ENCODE data around the gene THSD1. TPM values are rescaled to one million over a fixed set of nuclear protein-coding genes. Genes with fewer than 3 reads are reported as not detected.
A peak's percentile ranks its signal among the peaks of the same experiment; 100 is the strongest.

The THSD1 gene
- total RNA-seq, 2 experiments from 2014 or later, result 0.12 to 0.22 TPM

DNA sequence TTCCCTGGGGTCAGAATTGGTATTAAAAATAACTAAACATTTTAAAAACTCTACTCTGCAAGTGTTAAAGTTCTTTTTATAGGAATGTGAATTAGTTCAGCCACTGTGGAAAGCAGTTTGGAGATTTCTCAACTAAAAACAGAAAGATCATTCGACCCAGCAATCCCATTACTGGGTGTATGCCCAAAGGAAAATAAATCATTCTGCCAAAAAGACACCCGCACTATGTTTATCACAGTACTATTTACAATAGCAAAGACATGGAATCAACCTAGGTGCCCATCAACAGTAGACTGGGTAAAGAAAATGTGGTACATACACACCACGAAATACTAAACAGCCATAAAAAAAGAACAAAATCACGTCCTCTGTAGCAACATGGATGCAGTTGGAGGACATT lies 657 bp upstream of the THSD1 start:
- POLR2A ChIA-PET, result no interaction called here
- H3K27me3 Mint-ChIP-seq, result peaks cover 22% of the 10 kb centered on the region
- peaks cover 14% of the 10 kb centered on the region for H3K4me1 Mint-ChIP-seq (ENCODE audit: low read depth)
- intact Hi-C loops (cut with micrococcal nuclease), result no loop called here
- DNase-seq, result no peak
- H3K27ac Mint-ChIP-seq, result no peak overlapping the region
- no peaks in the 10 kb centered on the region for H3K9me3 Mint-ChIP-seq
- CTCF ChIA-PET, result no interaction called here
- H3K36me3 Mint-ChIP-seq, result peaks cover 14% of the 10 kb centered on the region
- H3K4me3 Mint-ChIP-seq, result no peak overlapping the region

DNA sequence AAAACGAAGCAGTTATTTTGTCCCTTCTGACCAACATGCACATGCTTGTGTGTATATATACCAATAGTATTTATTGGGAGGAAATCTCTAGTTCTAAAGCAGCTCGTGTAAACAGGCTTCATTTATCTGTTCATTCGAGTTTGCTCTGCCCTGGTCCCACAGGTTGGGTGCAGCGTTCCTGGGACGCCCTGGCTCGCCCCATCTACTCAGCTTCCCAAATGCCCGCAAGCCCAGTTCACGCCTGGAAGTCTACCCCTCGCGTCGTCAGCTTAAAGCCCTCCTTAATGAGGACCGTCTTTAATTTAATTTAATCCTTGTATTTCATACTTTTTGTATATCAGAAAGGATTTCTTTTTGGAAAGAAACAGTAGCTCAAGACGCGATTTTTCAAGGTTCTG lies 604 bp downstream of the THSD1 start:
- Mint-ChIP-seq H3K4me3 (peak overlapping the region; percentile 59), H3K27me3 (peaks cover 23% of the 10 kb centered on the region), H3K4me1 (ENCODE audit: low read depth) (peaks cover 14% of the 10 kb centered on the region), H3K9me3 (no peaks in the 10 kb centered on the region), H3K36me3 (peaks cover 9% of the 10 kb centered on the region), H3K27ac (no peak overlapping the region)
- POLR2A ChIA-PET, result interaction anchor here (0.9 kb wide), 1 partner anchor 44 kb away, joined by 3 read pairs; no protein-coding TSS in a partner anchor
- CTCF ChIA-PET, result interaction anchor here (1.2 to 1.6 kb wide), 2 partner anchors 44 to 45 kb away, joined by 4 to 8 read pairs; no protein-coding TSS in a partner anchor
- intact Hi-C loops (cut with micrococcal nuclease), result no loop called here
- no peak for DNase-seq

GRCh38 chr13:52399708-52400107 lies 6.3 kb downstream of the THSD1 start:
- Mint-ChIP-seq H3K4me3 (no peak overlapping the region), H3K4me1 (ENCODE audit: low read depth) (peaks cover 6% of the 10 kb centered on the region), H3K27ac (no peak overlapping the region), H3K27me3 (peaks cover 22% of the 10 kb centered on the region), H3K36me3 (no peaks in the 10 kb centered on the region), H3K9me3 (no peaks in the 10 kb centered on the region)
- CTCF ChIA-PET, result interaction anchor here (0.7 kb wide), 1 partner anchor 458 kb away, joined by 3 read pairs; no protein-coding TSS in a partner anchor
- POLR2A ChIA-PET, result no interaction called here
- no peak for DNase-seq
- intact Hi-C loops (cut with micrococcal nuclease), result loop anchor here (5.0 kb wide), 1 partner anchor 53 kb away; the partner anchor contains the start of gene VPS36

GRCh38 chr13:52399046-52399445 lies 6.9 kb downstream of the THSD1 start:
- Mint-ChIP-seq H3K36me3 (no peaks in the 10 kb centered on the region), H3K9me3 (no peaks in the 10 kb centered on the region), H3K4me3 (no peak overlapping the region), H3K27ac (no peak overlapping the region), H3K4me1 (ENCODE audit: low read depth) (no peaks in the 10 kb centered on the region), H3K27me3 (peaks cover 18% of the 10 kb centered on the region)
- intact Hi-C loops (cut with micrococcal nuclease), result no loop called here
- CTCF ChIA-PET, result no interaction called here
- POLR2A ChIA-PET, result no interaction called here
- DNase-seq, result no peak

DNA sequence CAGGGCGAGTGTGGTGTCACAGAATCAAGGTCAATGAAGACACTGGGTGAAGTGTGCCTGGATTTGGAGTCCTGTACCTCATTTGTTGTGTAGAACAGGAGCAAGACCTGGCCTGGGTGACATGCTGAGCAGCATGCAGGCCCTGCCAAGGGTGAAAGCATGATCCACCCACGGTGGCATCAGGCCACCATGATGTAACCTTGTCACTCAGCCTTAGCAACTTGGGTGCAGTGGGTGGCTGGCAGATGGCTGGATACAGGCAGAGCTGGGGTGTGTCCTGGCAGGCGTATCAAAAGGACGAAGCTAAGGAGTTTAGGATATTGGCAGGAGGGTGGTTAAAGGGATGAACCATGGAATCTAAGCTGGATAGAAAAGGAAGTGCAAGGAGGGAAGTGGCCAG lies 10.3 kb downstream of the THSD1 start:
- Mint-ChIP-seq H3K4me3 (no peak overlapping the region), H3K9me3 (no peaks in the 10 kb centered on the region), H3K27me3 (peaks cover 5% of the 10 kb centered on the region), H3K36me3 (no peaks in the 10 kb centered on the region), H3K4me1 (ENCODE audit: low read depth) (no peaks in the 10 kb centered on the region), H3K27ac (no peak overlapping the region)
- DNase-seq, result no peak
- intact Hi-C loops (cut with micrococcal nuclease), result no loop called here
- POLR2A ChIA-PET, result no interaction called here
- CTCF ChIA-PET, result no interaction called here

DNA sequence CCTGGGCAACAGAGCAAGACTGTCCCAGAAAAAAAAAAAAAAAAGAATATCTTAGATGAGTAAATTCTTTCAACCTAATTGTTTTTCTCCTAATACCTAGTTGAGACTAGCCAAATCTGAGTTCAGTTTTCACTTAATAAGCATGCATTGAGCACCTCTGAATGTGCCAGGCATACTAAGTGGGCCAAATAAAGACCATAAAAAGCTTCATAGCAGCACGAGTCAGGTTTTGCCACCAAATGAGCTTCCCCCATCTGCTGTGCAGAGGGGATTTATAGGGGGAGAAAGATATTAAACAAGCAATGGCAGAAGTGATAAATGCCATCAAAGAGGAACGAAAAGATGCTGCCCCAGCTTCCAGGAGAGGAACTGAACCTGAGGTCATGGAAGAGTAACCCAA lies 11.4 kb downstream of the THSD1 start:
- H3K27me3 Mint-ChIP-seq, result peaks cover 3% of the 10 kb centered on the region
- no peaks in the 10 kb centered on the region for H3K4me1 Mint-ChIP-seq (ENCODE audit: low read depth)
- DNase-seq, result no peak
- no peaks in the 10 kb centered on the region for H3K9me3 Mint-ChIP-seq
- CTCF ChIA-PET, result no interaction called here
- intact Hi-C loops (cut with micrococcal nuclease), result no loop called here
- H3K36me3 Mint-ChIP-seq, result no peaks in the 10 kb centered on the region
- POLR2A ChIA-PET, result no interaction called here
- H3K27ac Mint-ChIP-seq, result no peak overlapping the region
- no peak overlapping the region for H3K4me3 Mint-ChIP-seq

DNA sequence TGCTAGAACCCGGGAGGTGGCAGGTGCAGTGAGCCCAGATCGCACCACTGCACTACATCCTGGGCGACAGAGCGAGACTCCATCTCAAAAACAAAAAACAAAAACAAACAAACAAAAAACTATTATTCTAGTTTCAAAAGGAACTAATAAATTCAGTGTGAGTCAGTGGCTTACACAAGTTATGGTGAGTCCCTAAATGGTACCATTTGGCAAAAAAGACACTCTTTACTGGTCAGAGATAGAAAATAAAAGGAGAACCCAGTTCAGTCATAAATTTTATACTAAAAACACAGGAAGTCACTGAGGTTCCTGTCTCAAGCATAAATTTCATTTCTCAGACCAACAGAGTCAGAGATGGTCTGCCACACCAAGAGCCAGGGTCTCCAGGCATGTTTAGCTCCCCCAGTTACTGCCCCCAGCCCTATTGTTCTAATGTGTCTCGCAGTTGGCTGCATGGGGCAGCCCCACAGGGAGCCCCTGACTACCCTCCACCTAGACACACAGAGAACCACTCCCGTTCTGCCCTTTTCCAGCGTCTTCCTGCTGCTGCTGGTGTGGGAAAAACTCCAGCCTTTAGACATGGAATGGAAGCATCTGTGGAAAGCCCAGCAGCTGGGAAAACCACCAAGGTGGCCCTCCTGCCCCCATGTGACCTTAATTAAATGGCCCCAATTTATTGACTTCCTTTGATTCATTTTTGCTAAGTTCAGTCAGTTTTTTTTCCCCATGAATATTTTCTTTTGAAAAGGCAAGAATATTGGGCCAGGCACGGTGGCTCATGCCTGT lies 12.2 kb downstream of the THSD1 start:
- POLR2A ChIA-PET, result no interaction called here
- no peak for DNase-seq
- Mint-ChIP-seq H3K27me3 (peaks cover 3% of the 10 kb centered on the region), H3K27ac (no peak overlapping the region), H3K4me1 (ENCODE audit: low read depth) (no peaks in the 10 kb centered on the region), H3K4me3 (no peak overlapping the region), H3K9me3 (no peaks in the 10 kb centered on the region), H3K36me3 (no peaks in the 10 kb centered on the region)
- CTCF ChIA-PET, result no interaction called here
- intact Hi-C loops (cut with micrococcal nuclease), result no loop called here

DNA sequence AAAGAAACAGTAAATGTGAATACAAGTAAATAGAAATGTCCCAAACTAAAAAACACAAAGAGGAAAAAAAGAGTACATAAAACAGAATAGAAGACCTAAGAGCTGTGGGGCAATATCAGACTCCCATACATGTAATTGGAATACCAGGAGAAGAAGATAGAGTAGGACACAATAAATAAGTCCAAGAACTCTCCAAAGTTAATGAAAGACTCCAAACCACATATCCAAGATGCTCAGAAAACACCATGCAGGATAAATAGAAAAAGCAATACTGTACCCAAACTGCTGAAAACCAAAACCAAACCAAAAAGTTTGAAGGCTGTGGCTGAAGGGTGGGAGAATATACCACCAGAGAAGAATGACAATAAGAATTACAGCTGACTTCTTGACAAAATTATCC lies 18.3 kb downstream of the THSD1 start:
- H3K9me3 Mint-ChIP-seq, result no peaks in the 10 kb centered on the region
- no peak overlapping the region for H3K4me3 Mint-ChIP-seq
- intact Hi-C loops (cut with micrococcal nuclease), result no loop called here
- CTCF ChIA-PET, result no interaction called here
- POLR2A ChIA-PET, result no interaction called here
- H3K27me3 Mint-ChIP-seq, result no peaks in the 10 kb centered on the region
- DNase-seq, result no peak
- no peaks in the 10 kb centered on the region for H3K4me1 Mint-ChIP-seq (ENCODE audit: low read depth)
- H3K36me3 Mint-ChIP-seq, result no peaks in the 10 kb centered on the region
- H3K27ac Mint-ChIP-seq, result no peak overlapping the region

DNA sequence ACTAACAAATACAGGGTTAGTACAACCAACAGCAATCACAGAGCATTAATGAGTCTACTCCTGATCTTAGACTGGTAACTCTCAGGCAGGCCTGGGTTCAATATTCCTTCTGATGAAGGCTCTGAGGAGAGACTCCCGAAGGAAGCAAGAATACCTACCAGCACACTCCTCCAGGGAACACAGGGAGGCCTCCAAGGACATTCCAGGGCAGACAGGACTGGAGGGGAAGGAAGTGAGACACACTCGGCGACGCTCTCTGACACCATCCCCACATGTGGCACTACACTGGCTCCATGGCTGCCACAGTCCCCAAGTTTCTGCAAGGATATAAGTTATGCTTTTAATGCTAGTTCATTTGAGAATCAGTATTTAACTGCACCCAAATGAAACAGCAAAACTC lies 20.1 kb downstream of the THSD1 start:
- H3K4me1 Mint-ChIP-seq (ENCODE audit: low read depth), result no peaks in the 10 kb centered on the region
- H3K36me3 Mint-ChIP-seq, result no peaks in the 10 kb centered on the region
- no peaks in the 10 kb centered on the region for H3K9me3 Mint-ChIP-seq
- CTCF ChIA-PET, result no interaction called here
- no peaks in the 10 kb centered on the region for H3K27me3 Mint-ChIP-seq
- H3K4me3 Mint-ChIP-seq, result no peak overlapping the region
- POLR2A ChIA-PET, result no interaction called here
- H3K27ac Mint-ChIP-seq, result no peak overlapping the region
- DNase-seq, result no peak
- intact Hi-C loops (cut with micrococcal nuclease), result no loop called here

GRCh38 chr13:52383366-52383765 lies 22.6 kb downstream of the THSD1 start:
- Mint-ChIP-seq H3K4me3 (no peak overlapping the region), H3K36me3 (peaks cover 2% of the 10 kb centered on the region), H3K4me1 (ENCODE audit: low read depth) (no peaks in the 10 kb centered on the region), H3K9me3 (no peaks in the 10 kb centered on the region), H3K27me3 (no peaks in the 10 kb centered on the region), H3K27ac (no peak overlapping the region)
- intact Hi-C loops (cut with micrococcal nuclease), result no loop called here
- POLR2A ChIA-PET, result no interaction called here
- CTCF ChIA-PET, result no interaction called here
- no peak for DNase-seq

GRCh38 chr13:52378312-52378711 lies 27.7 kb downstream of the THSD1 start:
- intact Hi-C loops (cut with micrococcal nuclease), result no loop called here
- CTCF ChIA-PET, result no interaction called here
- no peak overlapping the region for H3K27ac Mint-ChIP-seq

DNA sequence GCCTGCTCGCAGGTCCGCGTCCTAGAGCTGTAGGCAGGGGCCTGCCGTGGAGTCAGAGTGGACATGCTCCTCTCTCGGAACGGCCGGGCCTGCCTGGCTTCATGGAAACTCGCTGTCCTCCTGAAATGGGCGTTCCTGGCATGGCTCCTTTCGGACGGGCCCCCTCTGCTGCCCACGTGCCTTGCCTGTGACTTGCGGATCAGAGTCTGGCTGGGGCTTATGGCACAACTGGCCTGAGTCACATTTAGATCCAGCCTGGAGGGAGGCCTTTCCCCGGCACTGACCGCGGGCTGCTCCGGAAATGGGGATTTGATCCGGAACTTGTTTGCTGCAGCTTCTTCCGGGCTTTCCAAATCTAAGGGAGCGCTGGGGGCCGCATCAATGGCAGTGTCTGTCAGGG lies 28.1 kb downstream of the THSD1 start:
- POLR2A ChIA-PET, result no interaction called here
- H3K4me1 Mint-ChIP-seq (ENCODE audit: low read depth), result no peaks in the 10 kb centered on the region
- peaks cover 2% of the 10 kb centered on the region for H3K36me3 Mint-ChIP-seq
- H3K27ac Mint-ChIP-seq, result no peak overlapping the region
- no peaks in the 10 kb centered on the region for H3K27me3 Mint-ChIP-seq
- no peak for DNase-seq
- CTCF ChIA-PET, result no interaction called here
- H3K9me3 Mint-ChIP-seq, result no peaks in the 10 kb centered on the region
- intact Hi-C loops (cut with micrococcal nuclease), result no loop called here
- no peak overlapping the region for H3K4me3 Mint-ChIP-seq

More at GRCh38 chr13:52378312-52378711, 27.7 kb downstream of the THSD1 start:
- peaks cover 2% of the 10 kb centered on the region for H3K36me3 Mint-ChIP-seq
- no peak for DNase-seq
- no peaks in the 10 kb centered on the region for H3K4me1 Mint-ChIP-seq (ENCODE audit: low read depth)
- H3K9me3 Mint-ChIP-seq, result no peaks in the 10 kb centered on the region
- no peak overlapping the region for H3K4me3 Mint-ChIP-seq
- POLR2A ChIA-PET, result no interaction called here
- H3K27me3 Mint-ChIP-seq, result no peaks in the 10 kb centered on the region

- DNase-seq, result no peak
- ChIA-PET POLR2A (no interaction called here), CTCF (no interaction called here)
- intact Hi-C loops (cut with micrococcal nuclease), result no loop called here
- Mint-ChIP-seq H3K27ac (no peak overlapping the region), H3K4me3 (no peak overlapping the region), H3K27me3 (no peaks in the 10 kb centered on the region), H3K4me1 (ENCODE audit: low read depth) (no peaks in the 10 kb centered on the region), H3K36me3 (peaks cover 2% of the 10 kb centered on the region), H3K9me3 (no peaks in the 10 kb centered on the region)
These were observed 31.0 kb downstream of the THSD1 start for GRCh38 chr13:52374873-52375411.

All from activated CD4-positive, alpha-beta memory T cell treated with anti-CD3 and anti-CD28 coated beads for 36 hours (primary cell).